ENCODE data around the gene IRX3.

IRX3 gene

GRCh38 chr16:54290833-54291655 is 4.5 kb upstream of the IRX3 start:
- no peak for DNase-seq (ENCODE audit: low read depth in 3 of 3, low spot score in 1 of 3)

- DNase-seq (ENCODE audit: low read depth in 3 of 3, low spot score in 1 of 3): no peak
Measured at GRCh38 chr16:54289945-54290832, 3.6 kb upstream of the IRX3 start.

GRCh38 chr16:54289242-54289944 is 2.8 kb upstream of the IRX3 start:
- no peak for DNase-seq (ENCODE audit: low read depth in 3 of 3, low spot score in 1 of 3)

GRCh38 chr16:54288835-54289241 is 2.3 kb upstream of the IRX3 start:
- no peak for DNase-seq (ENCODE audit: low read depth in 3 of 3, low spot score in 1 of 3)

- no peak for DNase-seq (ENCODE audit: low read depth in 3 of 3, low spot score in 1 of 3)
Measured at GRCh38 chr16:54288030-54288834, 1.6 kb upstream of the IRX3 start.

GRCh38 chr16:54287131-54288029 is 793 bp upstream of the IRX3 start:
- no peak for DNase-seq (ENCODE audit: low read depth in 3 of 3, low spot score in 1 of 3)

- DNase-seq (ENCODE audit: low read depth in 3 of 3, low spot score in 1 of 3): no peak
Measured at GRCh38 chr16:54286090-54286365, 559 bp downstream of the IRX3 start.

- no peak for DNase-seq (ENCODE audit: low read depth in 3 of 3, low spot score in 1 of 3)
Measured at GRCh38 chr16:54285414-54286089, 1.0 kb downstream of the IRX3 start.

- no peak for DNase-seq (ENCODE audit: low read depth in 3 of 3, low spot score in 1 of 3)
Measured at GRCh38 chr16:54284931-54285413, 1.6 kb downstream of the IRX3 start.

GRCh38 chr16:54284319-54284930 is 2.2 kb downstream of the IRX3 start:
- DNase-seq (ENCODE audit: low read depth in 3 of 3, low spot score in 1 of 3): no peak

- DNase-seq (ENCODE audit: low read depth in 3 of 3, low spot score in 1 of 3): no peak
Measured at GRCh38 chr16:54283725-54284318, 2.8 kb downstream of the IRX3 start.

GRCh38 chr16:54282928-54283724 is 3.5 kb downstream of the IRX3 start:
- DNase-seq (ENCODE audit: low read depth in 3 of 3, low spot score in 1 of 3): no peak

GRCh38 chr16:54282202-54282927 is 4.2 kb downstream of the IRX3 start:
- DNase-seq (ENCODE audit: low read depth in 3 of 3, low spot score in 1 of 3): no peak

- DNase-seq (ENCODE audit: low read depth in 3 of 3, low spot score in 1 of 3): no peak
Measured at GRCh38 chr16:54281535-54282201, 4.9 kb downstream of the IRX3 start.

GRCh38 chr16:54280751-54281150 is 5.8 kb downstream of the IRX3 start:
- no peak for DNase-seq (ENCODE audit: low read depth in 3 of 3, low spot score in 1 of 3)
